H9 (cell line): Measurements from ENCODE around the gene NF1. TPM values are rescaled to one million over a fixed set of nuclear protein-coding genes. Genes with fewer than 3 reads are reported as not detected.
"Not testable (repeated sequence)": the region's sequence is repeated elsewhere in the genome, so short reads cannot be mapped to it uniquely, and the experiment has no call there.

Experiments used
- DNase-seq: peaks from one replicate; pipeline ENCODE4 v3.0.0-alpha.2; 2017
- H2AFZ ChIP-seq: one replicate; pipeline ENCODE4 v1.6.1; 2013; ENCODE audit warnings: mild to moderate bottlenecking, low read length, control low read depth, moderate library complexity
- H2AK5ac ChIP-seq: 2 replicates; pipeline ENCODE4 v1.6.1; 2013; ENCODE audit warnings: low read length, control low read depth, mixed read lengths; ENCODE audit not compliant: insufficient read length
- H2BK120ac ChIP-seq: one replicate; pipeline ENCODE4 v1.6.1; 2013; ENCODE audit warnings: low read depth, mild to moderate bottlenecking, low read length, control low read depth, inconsistent platforms; ENCODE audit not compliant: poor library complexity, severe bottlenecking
- H2BK12ac ChIP-seq: 2 replicates; pipeline ENCODE4 v1.6.1; 2013; ENCODE audit warnings: low read length, control low read depth, mixed read lengths, low read depth; ENCODE audit not compliant: insufficient read length
- H2BK15ac ChIP-seq: 2 replicates; pipeline ENCODE4 v1.6.1; 2013; ENCODE audit warnings: low read depth, low read length, control low read depth
- H2BK20ac ChIP-seq: one replicate; pipeline ENCODE4 v1.6.1; 2013; ENCODE audit warnings: low read depth, mild to moderate bottlenecking, low read length, control low read depth, inconsistent platforms; ENCODE audit not compliant: poor library complexity, severe bottlenecking
- H2BK5ac ChIP-seq: 2 replicates; pipeline ENCODE4 v1.6.1; 2013; ENCODE audit warnings: low read length, control low read depth, mixed read lengths; ENCODE audit not compliant: insufficient read length
- H3K14ac ChIP-seq: 2 replicates; pipeline ENCODE4 v1.6.1; 2013; ENCODE audit warnings: low read length, control low read depth; ENCODE audit not compliant: insufficient read depth
- H3K18ac ChIP-seq: 2 replicates; pipeline ENCODE4 v1.6.1; 2013; ENCODE audit warnings: low read depth, mild to moderate bottlenecking, mixed read lengths, low read length, control low read depth; ENCODE audit not compliant: insufficient read length
- H3K23ac ChIP-seq: 2 replicates; pipeline ENCODE4 v1.6.1; 2013; ENCODE audit warnings: low read length, control low read depth, mixed read lengths, low read depth; ENCODE audit not compliant: insufficient read length
- H3K23me2 ChIP-seq: 2 replicates; pipeline ENCODE4 v1.6.1; 2013; ENCODE audit warnings: low read depth, mild to moderate bottlenecking, mixed read lengths, low read length, control low read depth; ENCODE audit not compliant: insufficient read length, poor library complexity, severe bottlenecking
- H3K27ac ChIP-seq: 2 replicates; pipeline ENCODE4 v1.5.1; 2013; ENCODE audit warnings: low read length, control low read depth, mixed read lengths, low read depth; ENCODE audit not compliant: insufficient read length
- H3K27me3 ChIP-seq: 2 replicates; pipeline ENCODE4 v1.6.1; 2013; ENCODE audit warnings: low read length, control low read depth, inconsistent platforms; ENCODE audit not compliant: insufficient read depth
- H3K4ac ChIP-seq: 2 replicates; pipeline ENCODE4 v1.6.1; 2013; ENCODE audit warnings: low read depth, mild to moderate bottlenecking, control low read depth, inconsistent platforms, low read length, moderate library complexity
- H3K4me1 ChIP-seq: 2 replicates; pipeline ENCODE4 v1.6.1; 2013; ENCODE audit warnings: low read length, control low read depth, inconsistent platforms; ENCODE audit not compliant: insufficient read depth
- H3K4me2 ChIP-seq: 2 replicates; pipeline ENCODE4 v1.6.1; 2013; ENCODE audit warnings: low read length, control low read depth, mixed read lengths; ENCODE audit not compliant: insufficient read length, insufficient read depth
- H3K56ac ChIP-seq: 2 replicates; pipeline ENCODE4 v1.6.1; 2013; ENCODE audit warnings: low read depth, mild to moderate bottlenecking, mixed read lengths, low read length, control low read depth; ENCODE audit not compliant: insufficient read length
- H3K79me1 ChIP-seq: 2 replicates; pipeline ENCODE4 v1.6.1; 2013; ENCODE audit warnings: low read depth, mild to moderate bottlenecking, moderate library complexity, low read length, control low read depth, inconsistent platforms; ENCODE audit not compliant: insufficient read depth, poor library complexity, severe bottlenecking
- H3K79me2 ChIP-seq: 2 replicates; pipeline ENCODE4 v1.6.1; 2013; ENCODE audit warnings: low read length, control low read depth, inconsistent platforms; ENCODE audit not compliant: insufficient read depth
- H3K9ac ChIP-seq: 2 replicates; pipeline ENCODE4 v1.6.1; 2013; ENCODE audit warnings: low read length, control low read depth, mixed read lengths; ENCODE audit not compliant: insufficient read length; ENCODE audit errors: extremely low read depth
- H3K9me3 ChIP-seq: one replicate; pipeline ENCODE4 v1.6.1; 2013; ENCODE audit warnings: low read depth, low read length, inconsistent platforms; ENCODE audit not compliant: control insufficient read depth
- H3T11ph ChIP-seq: one replicate; pipeline ENCODE4 v1.6.1; 2013; ENCODE audit warnings: mild to moderate bottlenecking, low read length, control low read depth, inconsistent platforms
- H4K20me1 ChIP-seq: one replicate; pipeline ENCODE4 v1.6.1; 2013; ENCODE audit not compliant: control insufficient read depth, insufficient read length, insufficient read depth
- H4K5ac ChIP-seq: 2 replicates; pipeline ENCODE4 v1.6.1; 2013; ENCODE audit warnings: low read depth, mild to moderate bottlenecking, mixed read lengths, low read length, control low read depth; ENCODE audit not compliant: insufficient read length
- H4K8ac ChIP-seq: replicated peaks from 2 replicates; pipeline ENCODE4 v1.6.1; 2013; ENCODE audit warnings: low read length, control low read depth, mixed read lengths, low read depth; ENCODE audit not compliant: insufficient read length
- H4K91ac ChIP-seq: 2 replicates; pipeline ENCODE4 v1.6.1; 2013; ENCODE audit warnings: low read depth, mild to moderate bottlenecking, moderate library complexity, mixed read lengths, low read length, control low read depth; ENCODE audit not compliant: insufficient read length
- H3K27ac Mint-ChIP-seq, 3 experiments: 2 replicates in 2 of 3; 3 replicates in 1 of 3; pipeline ENCODE4 v1.8.0; 2020 to 2021; ENCODE audit warnings: mixed read lengths in 3 of 3, mild to moderate bottlenecking in 1 of 3, moderate library complexity in 1 of 3
- H3K27me3 Mint-ChIP-seq: 2 replicates; pipeline ENCODE4 v1.8.0; 2021; ENCODE audit warnings: low read depth, mild to moderate bottlenecking, moderate library complexity, mixed read lengths
- H3K36me3 Mint-ChIP-seq, 3 experiments: 2 replicates in 2 of 3; 3 replicates in 1 of 3; pipeline ENCODE4 v1.8.0; 2020 to 2021; ENCODE audit warnings: low read depth in 3 of 3, mixed read lengths in 3 of 3; ENCODE audit not compliant: insufficient read depth in 1 of 3
- H3K4me1 Mint-ChIP-seq, 2 experiments: 2 replicates each; pipeline ENCODE4 v1.8.0; 2020; ENCODE audit warnings: mixed read lengths in 2 of 2
- H3K4me3 Mint-ChIP-seq, 2 experiments: 2 replicates in 1 of 2; 3 replicates in 1 of 2; pipeline ENCODE4 v1.8.0; 2020 to 2021; ENCODE audit warnings: mild to moderate bottlenecking in 2 of 2, mixed read lengths in 2 of 2, moderate library complexity in 1 of 2
- H3K9me3 Mint-ChIP-seq, 2 experiments: 2 replicates in 1 of 2; 3 replicates in 1 of 2; pipeline ENCODE4 v1.8.0; 2020; ENCODE audit warnings: mild to moderate bottlenecking in 2 of 2, mixed read lengths in 2 of 2, moderate library complexity in 1 of 2
- CTCF ChIP-seq: fragments of 200-600 bp; sonication (generic); conservative IDR thresholded peaks from 3 replicates; pipeline ENCODE4 v1.8.0; 2021; ENCODE audit warnings: antibody characterized with exemption, mild to moderate bottlenecking
- WGBS: extraction: QIAGEN DNeasy Blood & Tissue Kit; methylation state at CpG from one replicate; pipeline ENCODE4 v1.1.7; 2013; ENCODE audit warnings: missing lambda C conversion rate, low lambda C conversion rate, mixed read lengths; ENCODE audit not compliant: insufficient read length; ENCODE audit errors: extremely low coverage; 5-methylcytosine and 5-hydroxymethylcytosine counted together
- long read RNA-seq: library from polyadenylated mRNA; unstranded; transcript quantifications from one replicate; pipeline ENCODE4 v2.0.0, GENCODE V29; 2020
- total RNA-seq: library from RNA; stranded (reverse); gene quantifications from 2 replicates; pipeline ENCODE4 v1.2.1, GENCODE V29; 2021

The NF1 gene
- 37.9 and 38.1 TPM in 2 replicates for total RNA-seq
- long read RNA-seq, partial matches to known transcripts, result 3 of 13 reads
- long read RNA-seq, other reads (novel, unspliced or antisense), result 9 of 13 reads

- H4K5ac ChIP-seq, result no peak within 1 kb of the TSS
- H3K9me3 ChIP-seq, result no peaks in the 10 kb centered on the region
- H2BK15ac ChIP-seq, result no peak within 1 kb of the TSS
- H3K9me3 Mint-ChIP-seq, result no peaks in the 10 kb centered on the region; a peak in 1 of 5 replicates
- H3K23ac ChIP-seq, result no peak within 1 kb of the TSS
- no peak within 1 kb of the TSS for H2BK20ac ChIP-seq
- no peak within 1 kb of the TSS for H2BK120ac ChIP-seq
- H3K79me2 ChIP-seq, result peaks cover 2% of the 10 kb centered on the region; the same call in 1 of the 2 replicates
- no peak within 1 kb of the TSS for H2BK12ac ChIP-seq
- H3K18ac ChIP-seq, result peak within 1 kb of the TSS; percentile 77
- no peak within 1 kb of the TSS for H3T11ph ChIP-seq
- H3K27ac Mint-ChIP-seq, result peak within 1 kb of the TSS; percentile 91 to 99 (median 94)
- H3K79me1 ChIP-seq, result no peaks in the 10 kb centered on the region
- no peak within 1 kb of the TSS for H3K27ac ChIP-seq
- peak; percentile 98 for DNase-seq
- no peak for TF ChIP-seq CTCF
- H3K14ac ChIP-seq, result peak within 1 kb of the TSS; percentile 81
- H3K4me3 Mint-ChIP-seq, result peak within 1 kb of the TSS; percentile 82 to 90
- H3K9ac ChIP-seq, result peak within 1 kb of the TSS; percentile 62
- H3K4me1 Mint-ChIP-seq, result peaks cover 14 to 18% of the 10 kb centered on the region in 2 experiments
- H3K23me2 ChIP-seq, result peaks cover 8% of the 10 kb centered on the region
- no peak within 1 kb of the TSS for H2AFZ ChIP-seq
- H4K91ac ChIP-seq, result no peak within 1 kb of the TSS
- no peak within 1 kb of the TSS for H2BK5ac ChIP-seq
- peak within 1 kb of the TSS; percentile 66 for H3K4me2 ChIP-seq
- WGBS, result no CpG with 5 or more reads among the region's 45 CpGs
- H4K8ac ChIP-seq, result no peak within 1 kb of the TSS
- H4K20me1 ChIP-seq, result no peaks in the 10 kb centered on the region
- H3K4me1 ChIP-seq, result 0 out of 2 replicates have a peak, but pooled peaks cover 3% of the 10 kb centered on the region
- no peak within 1 kb of the TSS for H2AK5ac ChIP-seq
- H3K4ac ChIP-seq, result no peak within 1 kb of the TSS
- peaks cover 1 to 4% (median 4%) of the 10 kb centered on the region in 3 experiments; a peak in 3 of 7 replicates for H3K36me3 Mint-ChIP-seq
- no peak within 1 kb of the TSS for H3K56ac ChIP-seq
- H3K27me3 Mint-ChIP-seq, result no peaks in the 10 kb centered on the region
- H3K27me3 ChIP-seq, result no peaks in the 10 kb centered on the region
These were observed at the start of gene NF1 for GRCh38 chr17:31094600-31095235. Gene NF1 (plus strand): TSS chr17:31094977. CDS start chr17:31095310, 333 bp downstream.

- H3K27me3 Mint-ChIP-seq, H3K27me3 ChIP-seq, H2AFZ ChIP-seq, H2BK20ac ChIP-seq, H2BK15ac ChIP-seq, H3K4ac ChIP-seq, H3K36me3 Mint-ChIP-seq, H4K91ac ChIP-seq, H4K5ac ChIP-seq, H3K18ac ChIP-seq, H3T11ph ChIP-seq, H3K23ac ChIP-seq, H2BK5ac ChIP-seq, H3K23me2 ChIP-seq, H2AK5ac ChIP-seq, H3K27ac Mint-ChIP-seq, H3K4me1 ChIP-seq, H2BK12ac ChIP-seq, H4K8ac ChIP-seq, H3K14ac ChIP-seq, H3K9me3 ChIP-seq, H3K56ac ChIP-seq, H3K79me1 ChIP-seq, H4K20me1 ChIP-seq, H3K79me2 ChIP-seq, DNase-seq, H3K4me1 Mint-ChIP-seq, H2BK120ac ChIP-seq, H3K4me3 Mint-ChIP-seq, H3K9ac ChIP-seq, H3K27ac ChIP-seq, H3K4me2 ChIP-seq: not testable (repeated sequence)
- H3K9me3 Mint-ChIP-seq, result peaks cover 9 to 14% of the 10 kb centered on the region in 2 experiments; a peak in 3 of 5 replicates
- 100% methylated on average over 3 of the region's 7 CpGs for WGBS
These were observed 47.8 kb upstream of the NF1 start for GRCh38 chr17:31046856-31047425.
